IMR-90 (cell line): ENCODE data around the gene SPDYE4.

Source experiments
- BHLHE40 ChIP-seq: fragments of 150-350 bp; IDR thresholded peaks from 2 replicates; pipeline ENCODE4 v1.6.1; 2016; ENCODE audit warnings: mild to moderate bottlenecking, low read depth, low read length
- CHD1 ChIP-seq: IDR thresholded peaks from 2 replicates; pipeline ENCODE4 v1.6.1; 2012; ENCODE audit warnings: low read depth, low read length, improper control_type of control experiment
- CTCF ChIP-seq: conservative IDR thresholded peaks from 2 replicates; pipeline ENCODE4 v1.5.1; 2012; ENCODE audit warnings: mild to moderate bottlenecking, low read depth, low read length, improper control_type of control experiment
- FOS ChIP-seq: fragments of 150-350 bp; IDR thresholded peaks from 2 replicates; pipeline ENCODE4 v1.6.1; 2016; ENCODE audit warnings: low read depth, low read length
- MAFK ChIP-seq: IDR thresholded peaks from 2 replicates; pipeline ENCODE4 v1.6.1; 2012; ENCODE audit warnings: low read depth, low read length, improper control_type of control experiment
- MAZ ChIP-seq: IDR thresholded peaks from 2 replicates; pipeline ENCODE4 v1.6.1; 2012; ENCODE audit warnings: low read depth, mild to moderate bottlenecking, low read length, improper control_type of control experiment, moderate library complexity, borderline replicate concordance
- MXI1 ChIP-seq: IDR thresholded peaks from 2 replicates; pipeline ENCODE4 v1.6.1; 2012; ENCODE audit warnings: low read depth, mild to moderate bottlenecking, low read length, moderate library complexity, borderline replicate concordance
- NFE2L2 ChIP-seq: fragments of 150-350 bp; IDR thresholded peaks from 2 replicates; pipeline ENCODE4 v1.6.1; 2016; ENCODE audit warnings: low read depth, mild to moderate bottlenecking, low read length
- POLR2A ChIP-seq: IDR thresholded peaks from 2 replicates; pipeline ENCODE4 v1.6.1; 2012; ENCODE audit warnings: mild to moderate bottlenecking, low read depth, low read length
- RAD21 ChIP-seq: IDR thresholded peaks from 2 replicates; pipeline ENCODE4 v1.6.1; 2012; ENCODE audit warnings: low read length, improper control_type of control experiment
- RCOR1 ChIP-seq: IDR thresholded peaks from 2 replicates; pipeline ENCODE4 v1.6.1; 2012; ENCODE audit warnings: mild to moderate bottlenecking, low read length, improper control_type of control experiment; ENCODE audit not compliant: insufficient replicate concordance
- RFX5 ChIP-seq: IDR thresholded peaks from 2 replicates; pipeline ENCODE4 v1.8.0; 2012; ENCODE audit warnings: low read depth, mild to moderate bottlenecking, low read length, moderate library complexity
- SMC3 ChIP-seq: fragments of 150-350 bp; IDR thresholded peaks from 2 replicates; pipeline ENCODE4 v1.6.1; 2016; ENCODE audit warnings: low read depth, mild to moderate bottlenecking, antibody characterized with exemption, low read length, moderate library complexity
- USF2 ChIP-seq: fragments of 150-350 bp; IDR thresholded peaks from 2 replicates; pipeline ENCODE4 v1.6.1; 2017; ENCODE audit warnings: mild to moderate bottlenecking, antibody characterized with exemption, low read length, low read depth

DNA sequence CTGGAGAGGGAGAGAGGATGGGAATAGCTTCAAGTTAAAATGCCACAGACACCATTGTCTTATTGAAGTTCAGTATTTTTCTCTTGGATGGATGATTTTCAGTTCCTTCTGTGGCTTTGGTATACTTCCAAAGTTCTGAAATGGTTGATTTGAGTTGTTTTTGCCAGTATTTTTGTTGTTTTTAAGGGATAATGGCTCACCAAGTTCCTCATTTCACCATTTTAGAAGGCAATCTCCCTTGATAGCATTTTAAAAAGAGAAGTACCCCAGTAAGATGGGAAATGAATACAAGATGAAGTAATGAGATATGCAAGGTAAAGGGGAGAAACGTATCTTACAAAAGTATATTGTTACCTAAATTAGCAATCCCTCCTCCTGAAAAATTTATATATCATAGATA, 18.5 kb upstream of the SPDYE4 start:
- TF ChIP-seq CTCF, result no peak
- TF ChIP-seq BHLHE40, result no peak
- no peak for TF ChIP-seq POLR2A
- TF ChIP-seq NFE2L2, result no peak
- no peak for TF ChIP-seq RCOR1
- no peak for TF ChIP-seq USF2
- TF ChIP-seq RAD21, result no peak
- no peak for TF ChIP-seq SMC3
- TF ChIP-seq RFX5, result no peak
- no peak for TF ChIP-seq MAZ
- no peak for TF ChIP-seq MAFK
- TF ChIP-seq CHD1, result no peak
- no peak for TF ChIP-seq MXI1
- TF ChIP-seq FOS, result no peak
